DND-41 (cell line): ENCODE data around the gene GRPEL1.

Experiments
- EZH2 ChIP-seq: IDR thresholded peaks from 3 replicates; pipeline ENCODE4 v1.6.1; 2012; ENCODE audit warnings: borderline replicate concordance, low read depth, mild to moderate bottlenecking, moderate library complexity, low read length, inconsistent platforms; ENCODE audit not compliant: severe bottlenecking
- TF ChIP-seq, protein P1 (sequence below): IDR thresholded peaks from 2 replicates; pipeline ENCODE4 v1.5.1; 2012; ENCODE audit warnings: borderline replicate concordance, low read length, moderate library complexity, mild to moderate bottlenecking; ENCODE audit not compliant: poor library complexity, severe bottlenecking; ENCODE audit errors: extremely low read depth

GRCh38 chr4:7060346-7061150 lies 7.3 kb downstream of the GRPEL1 start:
- TF ChIP-seq, protein P1, sequence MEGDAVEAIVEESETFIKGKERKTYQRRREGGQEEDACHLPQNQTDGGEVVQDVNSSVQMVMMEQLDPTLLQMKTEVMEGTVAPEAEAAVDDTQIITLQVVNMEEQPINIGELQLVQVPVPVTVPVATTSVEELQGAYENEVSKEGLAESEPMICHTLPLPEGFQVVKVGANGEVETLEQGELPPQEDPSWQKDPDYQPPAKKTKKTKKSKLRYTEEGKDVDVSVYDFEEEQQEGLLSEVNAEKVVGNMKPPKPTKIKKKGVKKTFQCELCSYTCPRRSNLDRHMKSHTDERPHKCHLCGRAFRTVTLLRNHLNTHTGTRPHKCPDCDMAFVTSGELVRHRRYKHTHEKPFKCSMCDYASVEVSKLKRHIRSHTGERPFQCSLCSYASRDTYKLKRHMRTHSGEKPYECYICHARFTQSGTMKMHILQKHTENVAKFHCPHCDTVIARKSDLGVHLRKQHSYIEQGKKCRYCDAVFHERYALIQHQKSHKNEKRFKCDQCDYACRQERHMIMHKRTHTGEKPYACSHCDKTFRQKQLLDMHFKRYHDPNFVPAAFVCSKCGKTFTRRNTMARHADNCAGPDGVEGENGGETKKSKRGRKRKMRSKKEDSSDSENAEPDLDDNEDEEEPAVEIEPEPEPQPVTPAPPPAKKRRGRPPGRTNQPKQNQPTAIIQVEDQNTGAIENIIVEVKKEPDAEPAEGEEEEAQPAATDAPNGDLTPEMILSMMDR = no peak
- TF ChIP-seq EZH2 = no peak
